ENCODE measurements around the gene SORCS2.

DNA sequence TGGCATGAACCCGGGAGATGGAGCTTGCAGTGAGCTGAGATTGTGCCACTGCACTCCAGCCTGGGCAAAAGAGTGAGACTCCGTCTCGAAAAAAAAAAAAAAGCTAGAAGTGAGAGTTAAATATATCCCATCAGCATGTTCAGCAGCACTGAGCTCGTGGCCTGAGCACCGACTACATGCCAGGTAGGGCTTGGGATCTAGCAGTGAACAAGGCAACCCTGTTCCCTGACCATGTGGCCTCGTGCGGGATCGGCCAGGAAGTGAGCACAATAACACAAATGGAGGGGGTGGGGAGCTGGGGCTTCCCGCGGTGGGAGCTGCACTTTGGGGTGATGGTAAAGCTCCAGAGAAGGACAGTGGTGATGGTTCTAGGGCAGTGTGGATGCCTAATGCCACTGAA lies 436.1 kb downstream of the SORCS2 start:
- TF ChIP-seq, protein P1, sequence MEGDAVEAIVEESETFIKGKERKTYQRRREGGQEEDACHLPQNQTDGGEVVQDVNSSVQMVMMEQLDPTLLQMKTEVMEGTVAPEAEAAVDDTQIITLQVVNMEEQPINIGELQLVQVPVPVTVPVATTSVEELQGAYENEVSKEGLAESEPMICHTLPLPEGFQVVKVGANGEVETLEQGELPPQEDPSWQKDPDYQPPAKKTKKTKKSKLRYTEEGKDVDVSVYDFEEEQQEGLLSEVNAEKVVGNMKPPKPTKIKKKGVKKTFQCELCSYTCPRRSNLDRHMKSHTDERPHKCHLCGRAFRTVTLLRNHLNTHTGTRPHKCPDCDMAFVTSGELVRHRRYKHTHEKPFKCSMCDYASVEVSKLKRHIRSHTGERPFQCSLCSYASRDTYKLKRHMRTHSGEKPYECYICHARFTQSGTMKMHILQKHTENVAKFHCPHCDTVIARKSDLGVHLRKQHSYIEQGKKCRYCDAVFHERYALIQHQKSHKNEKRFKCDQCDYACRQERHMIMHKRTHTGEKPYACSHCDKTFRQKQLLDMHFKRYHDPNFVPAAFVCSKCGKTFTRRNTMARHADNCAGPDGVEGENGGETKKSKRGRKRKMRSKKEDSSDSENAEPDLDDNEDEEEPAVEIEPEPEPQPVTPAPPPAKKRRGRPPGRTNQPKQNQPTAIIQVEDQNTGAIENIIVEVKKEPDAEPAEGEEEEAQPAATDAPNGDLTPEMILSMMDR (IDR thresholded peaks at IDR 0.05; ENCODE audit: control extremely low read depth in 1 of 3, insufficient read depth in 1 of 3, low read depth in 1 of 3, low read length in 3 of 3) = no peak
- TF ChIP-seq SIN3A (conservative IDR thresholded peaks at IDR 0.05 in 1 of 2, IDR thresholded peaks at IDR 0.05 in 1 of 2; ENCODE audit: low read depth in 1 of 2, low read length in 2 of 2) (no peak), TEAD4 (IDR thresholded peaks at IDR 0.05; ENCODE audit: low read depth, low read length) (no peak), FOSL1 (IDR thresholded peaks at IDR 0.05; ENCODE audit: insufficient read depth, low read depth, low read length) (no peak), PHF8 (conservative IDR thresholded peaks at IDR 0.05; ENCODE audit: low read depth, low read length) (no peak), POLR2AphosphoS5 (IDR thresholded peaks at IDR 0.05; ENCODE audit: low read depth, low read length) (no peak)
- TF ChIP-seq, protein P2, sequence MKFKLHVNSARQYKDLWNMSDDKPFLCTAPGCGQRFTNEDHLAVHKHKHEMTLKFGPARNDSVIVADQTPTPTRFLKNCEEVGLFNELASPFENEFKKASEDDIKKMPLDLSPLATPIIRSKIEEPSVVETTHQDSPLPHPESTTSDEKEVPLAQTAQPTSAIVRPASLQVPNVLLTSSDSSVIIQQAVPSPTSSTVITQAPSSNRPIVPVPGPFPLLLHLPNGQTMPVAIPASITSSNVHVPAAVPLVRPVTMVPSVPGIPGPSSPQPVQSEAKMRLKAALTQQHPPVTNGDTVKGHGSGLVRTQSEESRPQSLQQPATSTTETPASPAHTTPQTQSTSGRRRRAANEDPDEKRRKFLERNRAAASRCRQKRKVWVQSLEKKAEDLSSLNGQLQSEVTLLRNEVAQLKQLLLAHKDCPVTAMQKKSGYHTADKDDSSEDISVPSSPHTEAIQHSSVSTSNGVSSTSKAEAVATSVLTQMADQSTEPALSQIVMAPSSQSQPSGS (IDR thresholded peaks at IDR 0.05; ENCODE audit: low read length) = no peak
